SK-N-DZ (cell line): Measurements from ENCODE around the gene HIVEP3.

Experiments used
- DNase-seq: peaks from one replicate; pipeline ENCODE4 v3.0.0-alpha.2; 2015; ENCODE audit warnings: low spot score

HIVEP3 gene

GRCh38 chr1:41762251-41762650, 156.5 kb downstream of the HIVEP3 start:
- no peak for DNase-seq

- no peak for DNase-seq
Measured at GRCh38 chr1:41758904-41759548, 159.7 kb downstream of the HIVEP3 start.

GRCh38 chr1:41758500-41758899, 160.2 kb downstream of the HIVEP3 start:
- DNase-seq, result no peak

DNA sequence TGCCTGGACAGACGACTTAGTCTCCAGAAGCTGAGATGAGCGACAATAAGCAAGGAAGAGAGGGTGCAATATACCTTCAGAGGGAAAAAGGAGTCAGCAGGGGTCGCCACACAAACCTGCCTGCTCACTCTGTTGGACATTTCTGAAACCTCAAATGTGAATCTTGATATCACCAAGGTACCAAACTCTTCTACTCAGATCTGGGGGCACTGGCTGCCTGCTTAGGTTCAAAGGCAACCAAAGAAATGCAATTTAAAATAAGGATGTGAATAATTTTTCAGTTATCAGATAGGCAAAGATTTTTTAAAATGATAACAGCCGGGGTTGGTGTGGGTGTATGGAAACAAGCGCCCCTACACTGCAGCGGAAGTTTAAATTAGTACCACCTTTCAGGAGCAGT, 164.2 kb downstream of the HIVEP3 start:
- DNase-seq, result no peak

DNA sequence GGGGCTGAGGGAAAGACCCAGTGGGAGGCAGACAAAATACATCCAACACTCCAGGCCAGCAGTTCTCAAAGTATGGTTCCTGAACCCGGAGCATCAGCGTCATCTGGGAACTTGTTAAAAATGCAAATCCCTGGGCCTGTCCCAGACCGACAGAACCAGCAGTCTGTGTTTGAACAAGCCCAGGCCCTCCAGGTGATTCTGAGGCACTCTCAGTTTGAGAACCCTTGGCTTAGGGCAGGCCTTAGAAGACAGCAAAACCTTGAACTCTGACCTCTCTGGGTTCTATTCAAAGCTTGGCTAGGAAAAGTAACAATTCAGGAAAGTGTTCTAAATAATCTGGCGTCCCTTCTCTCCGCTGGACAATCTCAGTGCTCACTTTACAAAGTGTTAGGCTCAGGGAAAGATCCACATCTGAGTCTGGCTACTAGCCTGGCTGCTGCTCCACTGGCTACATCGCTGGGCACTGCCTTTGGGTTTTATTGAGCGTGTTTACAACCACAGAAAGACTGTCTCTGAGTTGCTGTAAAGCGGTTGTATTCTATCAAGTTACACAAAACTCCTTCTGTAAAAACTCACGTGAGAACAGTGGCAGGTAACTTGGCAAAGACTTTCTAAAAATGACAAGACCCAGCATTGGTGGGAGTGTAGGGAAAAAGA, 166.1 kb downstream of the HIVEP3 start:
- no peak for DNase-seq

DNA sequence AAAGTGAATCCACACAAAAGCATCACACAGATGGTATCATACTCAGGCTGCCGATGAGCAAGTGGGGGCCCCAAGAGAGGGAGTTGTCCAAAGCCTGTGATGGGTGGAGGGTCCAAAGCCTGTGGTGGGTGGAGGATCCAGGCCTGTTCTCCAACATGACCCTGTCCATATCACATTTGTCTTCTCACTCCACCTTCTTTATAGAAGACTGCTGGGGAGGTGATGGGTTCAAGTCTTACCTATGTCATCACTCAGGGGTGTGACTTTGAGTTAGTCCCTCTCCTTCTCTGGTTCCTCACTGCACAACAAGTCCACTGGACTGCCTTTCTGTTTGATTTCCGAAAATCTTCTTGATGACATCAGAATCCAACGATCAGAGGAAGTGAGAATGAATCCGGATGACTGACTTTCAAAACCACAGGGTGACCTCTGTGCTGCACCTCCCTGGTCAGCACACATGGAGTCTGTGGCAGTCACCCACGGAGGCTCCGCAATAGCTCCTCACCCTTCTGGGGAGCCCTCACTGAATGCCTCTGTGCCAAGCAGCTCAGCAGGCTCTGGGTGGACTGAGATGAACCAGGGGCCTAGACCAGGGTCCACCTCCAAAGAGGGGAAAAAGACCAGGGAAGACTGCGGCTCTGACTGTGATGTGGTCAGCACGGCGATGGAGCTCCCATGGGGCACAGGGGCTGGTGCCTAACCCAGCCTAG, 166.8 kb downstream of the HIVEP3 start:
- no peak for DNase-seq

DNA sequence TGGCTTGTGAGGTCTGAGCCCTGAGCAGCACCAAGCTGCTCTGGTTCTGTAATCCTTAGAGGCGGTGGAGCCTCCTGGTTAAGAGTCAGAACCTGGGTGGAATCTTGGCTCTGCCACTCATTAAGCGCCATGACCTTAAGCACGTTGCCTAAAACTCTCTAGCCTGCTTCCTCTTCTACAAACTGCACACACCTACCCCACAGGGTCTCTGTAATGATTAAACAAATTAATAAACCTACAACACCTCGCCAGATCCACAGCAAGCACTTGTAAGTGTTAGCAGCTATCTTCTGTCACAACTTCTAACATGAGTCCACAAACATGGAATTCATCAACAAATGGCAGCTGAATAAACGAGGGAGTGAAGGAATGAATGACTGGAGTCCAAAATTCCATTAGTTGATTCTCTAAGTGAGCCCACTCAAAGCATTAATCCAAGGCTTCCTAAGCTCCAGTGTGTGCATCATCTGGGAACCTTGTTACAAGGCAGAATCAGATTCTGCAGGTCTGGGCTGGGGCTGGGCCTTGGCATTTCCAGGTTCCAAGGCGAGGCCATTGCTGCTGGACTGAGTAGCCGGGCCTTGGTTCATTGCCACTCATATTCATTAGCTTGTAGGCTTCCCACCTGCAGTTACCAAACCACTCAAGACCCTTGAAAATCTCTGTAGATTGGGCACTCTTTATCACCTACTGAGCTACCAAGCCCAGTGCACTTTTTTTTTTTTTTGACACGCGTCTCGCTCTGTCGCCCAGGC, 168.6 kb downstream of the HIVEP3 start:
- DNase-seq, result no peak

GRCh38 chr1:41745022-41745421, 173.7 kb downstream of the HIVEP3 start:
- DNase-seq, result no peak

- no peak for DNase-seq
Measured at GRCh38 chr1:41743366-41743765, 175.4 kb downstream of the HIVEP3 start.

- DNase-seq, result no peak
Measured at GRCh38 chr1:41742219-41742618, 176.5 kb downstream of the HIVEP3 start.

- DNase-seq, result no peak
Measured at GRCh38 chr1:41741244-41741643, 177.5 kb downstream of the HIVEP3 start.

GRCh38 chr1:41740630-41741239, 178.0 kb downstream of the HIVEP3 start:
- no peak for DNase-seq

DNA sequence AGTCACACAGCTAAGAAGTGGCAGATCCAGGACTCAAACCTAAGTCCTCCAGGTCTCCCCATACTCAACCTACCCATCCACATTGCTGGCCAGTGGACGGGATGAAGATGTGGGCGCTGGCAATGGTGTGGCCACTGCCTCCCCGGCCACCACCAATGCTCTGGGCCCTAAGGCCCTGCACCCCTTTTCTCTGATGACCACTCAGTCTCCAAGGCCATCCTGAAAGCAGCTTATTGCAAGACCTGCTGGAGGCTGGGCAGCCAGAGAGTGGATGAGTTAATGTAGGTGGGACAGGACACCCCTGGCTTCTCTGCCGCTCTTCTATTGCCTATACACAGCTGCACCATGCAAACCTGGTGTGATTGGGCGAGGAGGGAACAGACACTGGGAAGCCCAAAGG, 178.7 kb downstream of the HIVEP3 start:
- DNase-seq, result no peak

DNA sequence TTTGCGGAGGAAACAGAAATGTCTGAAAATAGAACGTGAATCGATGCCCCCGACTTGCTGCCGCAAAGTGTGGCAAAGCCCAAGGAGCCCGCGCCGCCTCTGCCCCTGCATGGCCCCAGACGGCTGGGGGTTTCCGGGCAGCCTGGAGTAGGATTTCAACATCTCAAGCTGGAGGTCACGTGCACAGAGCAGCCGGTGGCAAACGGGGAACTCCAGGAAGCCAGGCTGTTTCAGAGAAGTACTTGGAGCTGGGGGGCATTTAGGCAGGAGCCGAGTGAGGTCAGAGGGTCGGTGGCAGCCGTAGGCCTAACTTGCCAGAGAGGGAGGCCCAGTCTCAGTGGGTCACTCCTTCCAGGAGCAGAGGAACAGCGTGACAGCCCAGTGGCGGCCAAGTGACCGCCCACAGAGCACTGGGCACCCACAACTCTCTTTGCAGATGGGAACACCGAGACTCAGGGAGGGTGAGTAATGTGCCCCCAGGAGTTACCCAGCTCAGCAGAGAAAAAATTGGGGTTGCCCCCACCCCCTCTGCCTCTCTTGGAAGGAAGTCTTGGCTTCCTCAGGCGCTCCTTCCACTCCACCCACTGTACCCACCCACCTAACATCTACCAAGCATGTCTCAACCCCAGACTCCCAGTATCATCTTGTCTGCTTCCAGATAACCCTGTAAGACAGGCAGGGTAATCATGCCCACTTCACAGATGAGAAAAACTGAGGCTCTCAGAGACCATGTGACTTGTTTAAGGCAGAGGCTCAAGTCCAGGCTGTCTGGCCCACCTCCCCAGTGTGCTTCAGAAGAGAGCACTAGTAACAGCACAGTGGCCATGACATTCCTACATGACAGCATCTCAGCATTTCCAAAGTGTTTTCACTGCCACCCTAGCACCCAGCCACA, 179.4 kb downstream of the HIVEP3 start:
- DNase-seq, result no peak

DNA sequence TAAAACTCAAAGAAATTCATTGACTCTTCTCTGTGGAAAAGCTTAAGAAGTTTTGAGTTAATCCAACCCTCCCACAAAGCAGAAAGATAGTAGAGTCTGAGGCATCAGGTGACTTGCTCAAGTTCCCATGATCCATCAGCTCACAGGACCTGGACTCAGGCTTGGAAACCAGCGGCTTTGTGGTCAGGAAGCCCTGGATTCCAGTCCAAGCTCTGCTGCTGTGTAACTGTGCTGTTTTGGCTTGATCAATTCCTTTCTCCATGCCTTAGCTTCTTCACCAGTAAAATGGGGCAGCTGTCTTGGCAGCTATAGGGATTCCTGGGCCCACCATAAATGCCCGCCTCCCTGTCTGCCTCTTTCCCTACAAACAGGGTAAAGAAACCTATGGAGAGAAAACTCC, 180.2 kb downstream of the HIVEP3 start:
- no peak for DNase-seq

- DNase-seq, result no peak
Measured at GRCh38 chr1:41738006-41738405, 180.7 kb downstream of the HIVEP3 start.

DNA sequence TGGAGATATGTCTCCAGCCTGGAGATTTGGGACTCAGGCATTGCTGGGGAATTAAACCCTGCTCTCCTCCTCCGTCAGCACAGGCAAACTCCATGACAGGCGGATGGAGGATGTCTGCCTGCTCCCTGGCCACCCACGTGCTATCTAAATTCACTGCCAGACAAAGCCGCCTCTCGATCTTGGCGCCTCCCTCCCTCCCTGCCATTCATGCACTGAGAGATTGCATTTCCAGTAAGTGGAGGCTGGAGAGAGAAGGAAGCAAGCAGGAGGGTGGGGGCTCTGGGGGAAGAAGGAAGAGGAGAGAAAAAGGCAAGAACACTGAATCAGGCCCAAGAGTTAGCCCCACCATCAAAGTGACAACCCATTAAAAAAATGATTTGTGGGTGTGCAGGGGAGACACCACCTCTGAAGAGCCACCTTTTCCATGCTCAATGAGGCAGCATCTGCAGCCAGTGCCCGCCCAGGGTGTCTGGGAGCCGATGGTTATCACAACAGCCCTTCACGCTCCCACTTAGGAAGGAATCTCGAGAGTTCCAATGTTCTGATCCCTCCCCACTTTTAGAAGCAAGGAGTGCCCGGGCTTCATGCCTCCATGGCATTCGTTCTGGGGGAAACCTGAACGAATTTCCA, 183.0 kb downstream of the HIVEP3 start:
- DNase-seq, result peak; percentile 52

- DNase-seq, result no peak
Measured at GRCh38 chr1:41735139-41735538, 183.6 kb downstream of the HIVEP3 start.

GRCh38 chr1:41734201-41734970, 184.3 kb downstream of the HIVEP3 start:
- DNase-seq, result no peak
